Spleen (tissue), 7 donors: Measurements from ENCODE around the gene PXDN.
"Not testable (repeated sequence)": the region's sequence is repeated elsewhere in the genome, so short reads cannot be mapped to it uniquely, and the experiment has no call there.

Source experiments
- CTCF ChIP-seq, 11 experiments: fragments of 200-600 bp in 7 of 11; fragments of 450-650 bp in 4 of 11; sonication (generic) in 4 of 11; IDR thresholded peaks in 8 of 11; conservative IDR thresholded peaks in 3 of 11; 1 replicate in 7 of 11; 2 replicates in 4 of 11; pipeline versions ENCODE4 v1.4.0 to v1.8.0; 2016 to 2021; ENCODE audit warnings: antibody characterized with exemption in 11 of 11, inconsistent platforms in 4 of 11, mild to moderate bottlenecking in 1 of 11
- POLR2AphosphoS5 ChIP-seq, 3 donors: sonication (generic); formaldehyde crosslinking; IDR thresholded peaks; one replicate each; pipeline ENCODE4 v1.5.1; 2017; ENCODE audit warnings: antibody characterized with exemption in 3 of 3
- donor health status: DM: no; HTN: no; CAD: no; lungs with moderate emphysema.
- donor health status: DM: no; HTN: no; CAD: no.
- donor health status: DM: no; HTN: no; CAD: no.

- TF ChIP-seq CTCF (IDR thresholded peaks at IDR 0.05 in 8 of 11, conservative IDR thresholded peaks at IDR 0.05 in 3 of 11); POLR2AphosphoS5 (IDR thresholded peaks at IDR 0.05): not testable (repeated sequence)
Observed at GRCh38 chr2:1765201-1765600, 20.9 kb upstream of the PXDN start.
